ENCODE measurements around the gene EPM2A. TPM values are rescaled to one million over a fixed set of nuclear protein-coding genes. Genes with fewer than 3 reads are reported as not detected.

EPM2A gene
- polyA plus RNA-seq, 3 donors = 12.1 to 14.2 (median 13.6) TPM

GRCh38 chr6:145736661-145737144 lies 1.4 kb upstream of the EPM2A start:
- peak in 5 of 11 donors; percentile 24 to 44 (median 38) for DNase-seq (ENCODE audit: extremely low read depth in 1 of 11, low read depth in 9 of 11, low spot score in 4 of 11)

- DNase-seq (ENCODE audit: extremely low read depth in 1 of 11, low read depth in 9 of 11, low spot score in 4 of 11) = peak; percentile 68 to 85 (median 81)
Measured at GRCh38 chr6:145734486-145735355, 599 bp downstream of the EPM2A start.

- DNase-seq (ENCODE audit: extremely low read depth in 1 of 11, low read depth in 9 of 11, low spot score in 4 of 11) = peak in 1 of 11 donors; percentile 9
Measured at GRCh38 chr6:145733810-145734209, 1.5 kb downstream of the EPM2A start.

- DNase-seq (ENCODE audit: extremely low read depth in 1 of 11, low read depth in 9 of 11, low spot score in 4 of 11) = no peak
Measured at GRCh38 chr6:145733207-145733606, 2.1 kb downstream of the EPM2A start.

- DNase-seq (ENCODE audit: extremely low read depth in 1 of 11, low read depth in 9 of 11, low spot score in 4 of 11) = no peak
Measured at GRCh38 chr6:145731447-145731846, 3.9 kb downstream of the EPM2A start.

- no peak for DNase-seq (ENCODE audit: extremely low read depth in 1 of 11, low read depth in 9 of 11, low spot score in 4 of 11)
Measured at GRCh38 chr6:145729887-145730286, 5.4 kb downstream of the EPM2A start.

- no peak for DNase-seq (ENCODE audit: extremely low read depth in 1 of 11, low read depth in 9 of 11, low spot score in 4 of 11)
Measured at GRCh38 chr6:145728444-145729385, 6.6 kb downstream of the EPM2A start.

GRCh38 chr6:145727817-145728388 lies 7.4 kb downstream of the EPM2A start:
- no peak for DNase-seq (ENCODE audit: extremely low read depth in 1 of 11, low read depth in 9 of 11, low spot score in 4 of 11)

GRCh38 chr6:145725570-145725969 lies 9.8 kb downstream of the EPM2A start:
- DNase-seq (ENCODE audit: extremely low read depth in 1 of 11, low read depth in 9 of 11, low spot score in 4 of 11) = no peak

- DNase-seq (ENCODE audit: extremely low read depth in 1 of 11, low read depth in 9 of 11, low spot score in 4 of 11) = no peak
Measured at GRCh38 chr6:145723646-145724045, 11.7 kb downstream of the EPM2A start.

GRCh38 chr6:145722190-145722589 lies 13.1 kb downstream of the EPM2A start:
- DNase-seq (ENCODE audit: extremely low read depth in 1 of 11, low read depth in 9 of 11, low spot score in 4 of 11) = no peak

- no peak for DNase-seq (ENCODE audit: extremely low read depth in 1 of 11, low read depth in 9 of 11, low spot score in 4 of 11)
Measured at GRCh38 chr6:145721144-145721543, 14.2 kb downstream of the EPM2A start.

- no peak for DNase-seq (ENCODE audit: extremely low read depth in 1 of 11, low read depth in 9 of 11, low spot score in 4 of 11)
Measured at GRCh38 chr6:145715426-145715825, 19.9 kb downstream of the EPM2A start.

- DNase-seq (ENCODE audit: extremely low read depth in 1 of 11, low read depth in 9 of 11, low spot score in 4 of 11) = no peak
Measured at GRCh38 chr6:145714731-145715130, 20.6 kb downstream of the EPM2A start.

- DNase-seq (ENCODE audit: extremely low read depth in 1 of 11, low read depth in 9 of 11, low spot score in 4 of 11) = no peak
Measured at GRCh38 chr6:145713773-145714172, 21.5 kb downstream of the EPM2A start.

- no peak for DNase-seq (ENCODE audit: extremely low read depth in 1 of 11, low read depth in 9 of 11, low spot score in 4 of 11)
Measured at GRCh38 chr6:145711372-145711771, 23.9 kb downstream of the EPM2A start.

- DNase-seq (ENCODE audit: extremely low read depth in 1 of 11, low read depth in 9 of 11, low spot score in 4 of 11) = no peak
Measured at GRCh38 chr6:145707397-145707796, 27.9 kb downstream of the EPM2A start.

- DNase-seq (ENCODE audit: extremely low read depth in 1 of 11, low read depth in 9 of 11, low spot score in 4 of 11) = no peak
Measured at GRCh38 chr6:145705561-145705960, 29.8 kb downstream of the EPM2A start.

GRCh38 chr6:145704143-145704781 lies 31.1 kb downstream of the EPM2A start:
- peak in 3 of 11 donors; percentile 3 to 13 (median 4) for DNase-seq (ENCODE audit: extremely low read depth in 1 of 11, low read depth in 9 of 11, low spot score in 4 of 11)

Measured in renal cortex interstitium (tissue), 11 donors.